ENCODE measurements around the gene DMRTB1.
A peak's percentile ranks its signal among the peaks of the same experiment; 100 is the strongest.

Gene DMRTB1

DNA sequence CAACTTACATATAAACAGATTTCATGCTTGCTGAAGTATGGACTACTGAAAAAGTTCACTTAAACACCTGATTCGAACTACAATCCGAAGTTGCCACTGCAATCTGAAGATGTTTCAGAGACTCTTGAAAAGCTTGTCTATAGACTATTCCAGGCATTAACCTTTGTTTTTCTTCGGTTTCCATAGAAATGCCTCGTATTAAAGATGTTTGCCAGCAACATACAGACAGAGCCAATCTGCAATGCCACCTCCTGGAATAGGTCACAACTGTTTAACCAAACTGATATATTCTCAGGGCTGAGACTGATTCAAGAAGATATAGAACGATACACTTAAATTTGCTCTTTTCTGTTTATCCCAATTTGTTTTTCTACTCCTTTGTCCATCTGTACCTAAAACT is 28.9 kb upstream of the DMRTB1 start:
- CTCF ChIA-PET: interaction anchor here (0.8 kb wide), 1 partner anchor 18 kb away, joined by 3 read pairs; no protein-coding TSS in a partner anchor
- POLR2A ChIA-PET: interaction anchor here (0.7 kb wide), 1 partner anchor 104 kb away, joined by 4 read pairs; no protein-coding TSS in a partner anchor
- H3K4me3 ChIP-seq (ENCODE audit: low read depth, low read length): no peak overlapping the region
- no peak for TF ChIP-seq ZNF558 (tag by site-specific recombination; IDR thresholded peaks at IDR 0.05)
- TF ChIP-seq ZFP37 (tag by site-specific recombination; IDR thresholded peaks at IDR 0.05): no peak
- no peak for TF ChIP-seq REST (tag by site-specific recombination; IDR thresholded peaks at IDR 0.05)
- TF ChIP-seq ZXDB (tag by site-specific recombination; IDR thresholded peaks at IDR 0.05): no peak
- TF ChIP-seq ZNF239 (tag by site-specific recombination; IDR thresholded peaks at IDR 0.05): no peak
- no peak for TF ChIP-seq SCRT2 (tag by site-specific recombination; IDR thresholded peaks at IDR 0.05)
- no peak for TF ChIP-seq ZNF19 (tag by site-specific recombination; IDR thresholded peaks at IDR 0.05; ENCODE audit: low read depth)
- TF ChIP-seq PRDM10 (tag by site-specific recombination; IDR thresholded peaks at IDR 0.05): no peak
- no peak for TF ChIP-seq ZNF76 (tag by site-specific recombination; IDR thresholded peaks at IDR 0.05; ENCODE audit: borderline replicate concordance, low read depth)
- no peak for TF ChIP-seq ZIC2 (tag by site-specific recombination; IDR thresholded peaks at IDR 0.05)
- TF ChIP-seq ZNF621 (tag by site-specific recombination; IDR thresholded peaks at IDR 0.05): no peak
- no peak overlapping the region for H3K27ac ChIP-seq (ENCODE audit: extremely low read depth, low read depth, low read length)
- H3K9me3 ChIP-seq (ENCODE audit: control insufficient read depth, insufficient read depth, low read depth, low read length): no peaks in the 10 kb centered on the region
- no peaks in the 10 kb centered on the region for H3K36me3 ChIP-seq (ENCODE audit: control insufficient read depth in 2 of 2, insufficient read depth in 1 of 2, low read length in 2 of 2)
- no peaks in the 10 kb centered on the region for H3K4me1 ChIP-seq (ENCODE audit: control insufficient read depth, insufficient read depth, low read length)

DNA sequence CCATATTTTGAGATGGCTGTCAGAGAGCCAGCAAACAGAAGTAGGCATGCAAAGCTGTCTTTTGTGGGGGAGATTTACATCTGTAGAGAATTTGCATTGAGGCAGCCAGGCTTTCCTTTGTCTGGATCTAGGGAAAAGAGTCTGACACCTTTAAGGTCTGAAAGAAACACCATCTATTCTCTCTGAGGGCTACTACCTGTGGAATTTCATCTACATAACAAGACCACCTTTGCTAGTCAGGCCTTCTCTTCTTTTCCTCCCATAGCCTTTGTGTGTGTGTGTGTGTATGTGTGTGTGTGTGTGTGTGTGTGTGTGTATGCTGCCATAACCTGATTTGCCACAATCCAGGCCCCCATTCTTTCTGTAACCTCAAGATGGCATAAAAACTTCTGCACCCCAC is 28.4 kb upstream of the DMRTB1 start:
- ChIA-PET POLR2A (no interaction called here), CTCF (no interaction called here)
- TF ChIP-seq SCRT1 (tag by site-specific recombination; IDR thresholded peaks at IDR 0.05; ENCODE audit: borderline replicate concordance): peak; percentile 25; the same call in 1 of the 2 replicates
- peak; percentile 65 for TF ChIP-seq ZSCAN4 (tag by site-specific recombination; IDR thresholded peaks at IDR 0.05)
- no peak for TF ChIP-seq ZNF121 (tag by site-specific recombination; IDR thresholded peaks at IDR 0.05)
- Histone ChIP-seq H3K4me3 (ENCODE audit: low read depth, low read length) (no peak overlapping the region), H3K9me3 (ENCODE audit: control insufficient read depth, insufficient read depth, low read depth, low read length) (no peaks in the 10 kb centered on the region), H3K36me3 (ENCODE audit: control insufficient read depth in 2 of 2, insufficient read depth in 1 of 2, low read length in 2 of 2) (no peaks in the 10 kb centered on the region), H3K27ac (ENCODE audit: extremely low read depth, low read depth, low read length) (no peak overlapping the region), H3K4me1 (ENCODE audit: control insufficient read depth, insufficient read depth, low read length) (no peaks in the 10 kb centered on the region)

DNA sequence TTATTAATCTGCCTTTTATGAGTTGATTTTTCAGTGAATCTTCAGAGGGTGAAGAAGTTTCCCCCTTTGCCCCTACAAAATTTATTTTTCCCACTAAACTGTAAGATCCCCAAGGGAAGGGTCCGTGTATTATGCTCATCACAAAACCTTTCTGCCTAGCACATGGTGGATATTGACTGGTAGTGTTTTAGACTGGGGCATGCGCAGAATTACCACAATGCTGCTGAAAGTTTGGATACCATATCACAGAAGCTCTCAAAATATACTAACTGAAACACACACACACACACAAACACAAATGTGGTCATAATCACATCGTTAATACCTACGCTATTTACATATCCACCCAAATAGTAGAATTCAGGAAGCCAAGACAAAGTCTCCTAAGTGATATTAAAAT is 28.0 kb upstream of the DMRTB1 start:
- no peaks in the 10 kb centered on the region for H3K36me3 ChIP-seq (ENCODE audit: control insufficient read depth in 2 of 2, insufficient read depth in 1 of 2, low read length in 2 of 2)
- H3K9me3 ChIP-seq (ENCODE audit: control insufficient read depth, insufficient read depth, low read depth, low read length): no peaks in the 10 kb centered on the region
- no peaks in the 10 kb centered on the region for H3K4me1 ChIP-seq (ENCODE audit: control insufficient read depth, insufficient read depth, low read length)
- ChIA-PET POLR2A (no interaction called here), CTCF (interaction anchor here (1.3 kb wide), 1 partner anchor 19 kb away, joined by 5 read pairs; no protein-coding TSS in a partner anchor)
- H3K4me3 ChIP-seq (ENCODE audit: low read depth, low read length): no peak overlapping the region
- H3K27ac ChIP-seq (ENCODE audit: extremely low read depth, low read depth, low read length): no peak overlapping the region
- TF ChIP-seq ZNF514 (tag by site-specific recombination; IDR thresholded peaks at IDR 0.05) (no peak), ZBTB8A (tag by site-specific recombination; IDR thresholded peaks at IDR 0.05) (no peak), TRIM28 (IDR thresholded peaks at IDR 0.05; ENCODE audit: borderline replicate concordance, low read length) (no peak), ZNF302 (tag by site-specific recombination; IDR thresholded peaks at IDR 0.05; ENCODE audit: low read depth) (no peak), ZNF132 (tag by site-specific recombination; IDR thresholded peaks at IDR 0.05; ENCODE audit: borderline replicate concordance) (no peak), EGR2 (tag by site-specific recombination; IDR thresholded peaks at IDR 0.05; ENCODE audit: low read depth) (no peak)
- TF ChIP-seq, protein P1, sequence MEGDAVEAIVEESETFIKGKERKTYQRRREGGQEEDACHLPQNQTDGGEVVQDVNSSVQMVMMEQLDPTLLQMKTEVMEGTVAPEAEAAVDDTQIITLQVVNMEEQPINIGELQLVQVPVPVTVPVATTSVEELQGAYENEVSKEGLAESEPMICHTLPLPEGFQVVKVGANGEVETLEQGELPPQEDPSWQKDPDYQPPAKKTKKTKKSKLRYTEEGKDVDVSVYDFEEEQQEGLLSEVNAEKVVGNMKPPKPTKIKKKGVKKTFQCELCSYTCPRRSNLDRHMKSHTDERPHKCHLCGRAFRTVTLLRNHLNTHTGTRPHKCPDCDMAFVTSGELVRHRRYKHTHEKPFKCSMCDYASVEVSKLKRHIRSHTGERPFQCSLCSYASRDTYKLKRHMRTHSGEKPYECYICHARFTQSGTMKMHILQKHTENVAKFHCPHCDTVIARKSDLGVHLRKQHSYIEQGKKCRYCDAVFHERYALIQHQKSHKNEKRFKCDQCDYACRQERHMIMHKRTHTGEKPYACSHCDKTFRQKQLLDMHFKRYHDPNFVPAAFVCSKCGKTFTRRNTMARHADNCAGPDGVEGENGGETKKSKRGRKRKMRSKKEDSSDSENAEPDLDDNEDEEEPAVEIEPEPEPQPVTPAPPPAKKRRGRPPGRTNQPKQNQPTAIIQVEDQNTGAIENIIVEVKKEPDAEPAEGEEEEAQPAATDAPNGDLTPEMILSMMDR (tag by site-specific recombination; IDR thresholded peaks at IDR 0.05): no peak
